BE2C (cell line): ENCODE measurements around the gene PKD2L2.
A peak's percentile ranks its signal among the peaks of the same experiment; 100 is the strongest.

Experiments
- DNase-seq: peaks from one replicate; pipeline ENCODE4 v3.0.0-alpha.2; 2020
- H3K27me3 ChIP-seq: fragments of 250-450 bp; sonication (Bioruptor Pico); 2 replicates; pipeline ENCODE4 v1.5.1; 2020; ENCODE audit warnings: mild to moderate bottlenecking
- H3K36me3 ChIP-seq: fragments of 250-450 bp; sonication (Bioruptor Pico); 2 replicates; pipeline ENCODE4 v1.5.1; 2020; ENCODE audit warnings: mild to moderate bottlenecking
- H3K4me1 ChIP-seq: fragments of 250-450 bp; sonication (Bioruptor Pico); 2 replicates; pipeline ENCODE4 v1.5.1; 2020
- H3K4me3 ChIP-seq: 2 replicates; pipeline ENCODE4 v1.5.1; 2011; ENCODE audit warnings: low read depth, low read length
- H3K9me3 ChIP-seq: fragments of 250-450 bp; sonication (Bioruptor Pico); 2 replicates; pipeline ENCODE4 v1.5.1; 2020
- TF ChIP-seq, protein P1 (sequence below): IDR thresholded peaks from 2 replicates; pipeline ENCODE4 v1.5.1; 2012; ENCODE audit warnings: mild to moderate bottlenecking, low read depth, low read length

PKD2L2 gene

GRCh38 chr5:137916923-137917322 lies 27.7 kb downstream of the PKD2L2 start:
- Histone ChIP-seq H3K27me3 (no peaks in the 10 kb centered on the region), H3K36me3 (no peaks in the 10 kb centered on the region), H3K9me3 (no peaks in the 10 kb centered on the region), H3K4me1 (no peaks in the 10 kb centered on the region), H3K4me3 (no peak overlapping the region)
- no peak for DNase-seq
- TF ChIP-seq, protein P1, sequence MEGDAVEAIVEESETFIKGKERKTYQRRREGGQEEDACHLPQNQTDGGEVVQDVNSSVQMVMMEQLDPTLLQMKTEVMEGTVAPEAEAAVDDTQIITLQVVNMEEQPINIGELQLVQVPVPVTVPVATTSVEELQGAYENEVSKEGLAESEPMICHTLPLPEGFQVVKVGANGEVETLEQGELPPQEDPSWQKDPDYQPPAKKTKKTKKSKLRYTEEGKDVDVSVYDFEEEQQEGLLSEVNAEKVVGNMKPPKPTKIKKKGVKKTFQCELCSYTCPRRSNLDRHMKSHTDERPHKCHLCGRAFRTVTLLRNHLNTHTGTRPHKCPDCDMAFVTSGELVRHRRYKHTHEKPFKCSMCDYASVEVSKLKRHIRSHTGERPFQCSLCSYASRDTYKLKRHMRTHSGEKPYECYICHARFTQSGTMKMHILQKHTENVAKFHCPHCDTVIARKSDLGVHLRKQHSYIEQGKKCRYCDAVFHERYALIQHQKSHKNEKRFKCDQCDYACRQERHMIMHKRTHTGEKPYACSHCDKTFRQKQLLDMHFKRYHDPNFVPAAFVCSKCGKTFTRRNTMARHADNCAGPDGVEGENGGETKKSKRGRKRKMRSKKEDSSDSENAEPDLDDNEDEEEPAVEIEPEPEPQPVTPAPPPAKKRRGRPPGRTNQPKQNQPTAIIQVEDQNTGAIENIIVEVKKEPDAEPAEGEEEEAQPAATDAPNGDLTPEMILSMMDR, result no peak

DNA sequence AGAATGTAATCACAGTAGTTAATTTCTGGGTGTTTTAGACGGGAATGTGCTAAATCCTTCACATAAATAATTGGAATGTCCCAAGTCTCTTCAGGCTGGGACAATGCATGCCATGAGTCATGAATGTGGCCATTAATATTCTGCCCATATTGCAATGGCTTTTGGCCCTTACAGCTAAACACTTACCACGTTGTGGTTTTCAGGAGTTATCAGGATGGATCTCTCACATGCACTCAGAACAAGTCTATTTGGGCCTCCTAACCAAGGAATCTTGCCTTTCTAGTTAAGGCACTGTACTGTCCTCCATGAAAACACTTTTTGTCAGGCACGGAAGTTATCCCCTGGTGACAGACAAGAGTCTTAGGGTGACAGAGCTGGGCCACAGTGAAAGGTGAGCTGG lies 32.7 kb downstream of the PKD2L2 start:
- Histone ChIP-seq H3K4me1 (no peaks in the 10 kb centered on the region), H3K36me3 (no peaks in the 10 kb centered on the region), H3K27me3 (no peaks in the 10 kb centered on the region), H3K4me3 (no peak overlapping the region), H3K9me3 (no peaks in the 10 kb centered on the region)
- TF ChIP-seq, protein P1, result no peak
- no peak for DNase-seq

DNA sequence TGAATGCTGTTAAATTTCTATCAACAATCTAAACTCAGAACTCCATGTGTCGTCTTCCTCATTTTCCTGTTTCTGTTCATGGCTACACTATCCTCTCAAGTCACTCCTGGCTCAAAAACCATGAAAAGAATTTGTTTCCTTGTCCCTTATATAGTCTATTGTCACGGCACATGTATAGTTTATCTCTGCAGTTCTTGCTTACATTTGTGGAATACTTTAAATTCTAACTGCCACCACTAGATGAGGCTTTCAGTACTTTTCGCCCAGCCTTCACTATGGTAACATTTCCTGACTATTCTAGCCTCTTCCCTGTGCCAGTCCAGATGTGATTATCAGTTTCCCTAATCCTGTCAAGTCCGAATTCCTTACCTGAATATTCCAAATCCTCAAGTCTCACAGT lies 34.6 kb downstream of the PKD2L2 start:
- Histone ChIP-seq H3K4me1 (no peaks in the 10 kb centered on the region), H3K27me3 (no peaks in the 10 kb centered on the region), H3K36me3 (no peaks in the 10 kb centered on the region), H3K9me3 (no peaks in the 10 kb centered on the region), H3K4me3 (no peak overlapping the region)
- DNase-seq, result no peak
- TF ChIP-seq, protein P1, result 0 out of 2 replicates have a peak, but pooled peaks have one; percentile 7

DNA sequence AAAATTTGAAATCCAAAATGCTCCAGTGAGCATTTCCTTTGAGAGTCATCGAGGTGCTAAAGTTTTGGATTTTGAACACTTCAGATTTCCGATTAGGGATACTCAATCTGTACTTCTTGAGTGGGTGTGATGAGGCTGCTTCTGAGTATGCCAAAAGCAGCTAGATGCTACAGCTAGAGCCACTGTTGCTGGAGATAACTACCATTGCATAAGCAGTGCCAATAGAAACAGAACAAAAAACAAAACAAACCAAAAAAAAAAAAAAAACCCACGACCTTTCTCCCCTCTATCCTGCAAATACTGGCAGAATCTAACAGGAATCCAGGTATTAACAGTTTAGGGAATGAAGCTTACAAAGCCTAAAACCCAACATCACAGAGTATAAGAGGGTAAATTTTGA lies 43.5 kb downstream of the PKD2L2 start:
- TF ChIP-seq, protein P1, result no peak
- DNase-seq, result no peak
- Histone ChIP-seq H3K9me3 (no peaks in the 10 kb centered on the region), H3K27me3 (no peaks in the 10 kb centered on the region), H3K4me3 (no peak overlapping the region), H3K4me1 (peaks cover 11% of the 10 kb centered on the region), H3K36me3 (no peaks in the 10 kb centered on the region)

DNA sequence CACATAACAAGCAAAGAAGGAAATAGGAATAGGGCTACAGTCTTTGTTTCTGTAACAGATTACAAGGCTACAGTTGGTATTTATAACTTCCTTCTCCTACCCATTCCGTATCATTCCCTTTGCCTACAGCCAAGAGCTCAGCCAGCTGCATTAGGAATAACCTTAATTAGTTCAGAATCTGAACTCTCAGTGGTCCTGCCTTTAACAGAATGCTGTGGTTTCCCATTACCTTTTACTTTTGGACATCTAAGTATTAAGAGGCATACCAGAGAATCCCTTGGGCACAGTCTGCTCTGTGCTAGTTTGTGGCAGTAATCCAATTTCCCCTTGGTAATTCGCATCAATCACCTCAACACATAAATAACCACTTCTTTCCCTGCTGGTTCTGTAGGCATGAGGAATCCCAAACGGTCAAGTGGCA lies 44.2 kb downstream of the PKD2L2 start:
- H3K36me3 ChIP-seq, result peaks cover under 1% of the 10 kb centered on the region; the same call in 1 of the 2 replicates
- H3K4me1 ChIP-seq, result peaks cover 11% of the 10 kb centered on the region
- no peaks in the 10 kb centered on the region for H3K27me3 ChIP-seq
- no peak overlapping the region for H3K4me3 ChIP-seq
- TF ChIP-seq, protein P1, result no peak
- H3K9me3 ChIP-seq, result no peaks in the 10 kb centered on the region
- peak; percentile 20 for DNase-seq

- H3K36me3 ChIP-seq, result peaks cover 14% of the 10 kb centered on the region
- TF ChIP-seq, protein P1, result no peak
- no peaks in the 10 kb centered on the region for H3K9me3 ChIP-seq
Measured at GRCh38 chr5:137935190-137935589, 45.9 kb downstream of the PKD2L2 start.

More at GRCh38 chr5:137935190-137935589, 45.9 kb downstream of the PKD2L2 start:
- DNase-seq, result no peak
- peaks cover 11% of the 10 kb centered on the region for H3K4me1 ChIP-seq
- H3K4me3 ChIP-seq, result no peak overlapping the region
- H3K27me3 ChIP-seq, result no peaks in the 10 kb centered on the region
